ENCODE results near the gene TMEM203.

- TF ChIP-seq CTCF (conservative IDR thresholded peaks at IDR 0.05; ENCODE audit: low read depth, low read length) (no peak), EZH2 (IDR thresholded peaks at IDR 0.05; ENCODE audit: low read length, unreplicated experiment) (no peak)
These were observed 25.7 kb downstream of the TMEM203 start for GRCh38 chr9:137179761-137180160.

Measured in PC-3 (cell line).